ENCODE data around the gene CCZ1. TPM values are rescaled to one million over a fixed set of nuclear protein-coding genes. Genes with fewer than 3 reads are reported as not detected.

Gene CCZ1
- total and polyA plus RNA-seq, 2 of the 4 experiments (the other 2 are of a cell fraction) = 25.4 to 28.7 TPM

GRCh38 chr7:5854738-5855137 lies 43.8 kb upstream of the CCZ1 start:
- Histone ChIP-seq H2BK15ac (ENCODE audit: low read depth, low read length) (no peak overlapping the region), H3K23ac (ENCODE audit: low read depth, low read length) (no peak overlapping the region), H3K79me1 (ENCODE audit: low read depth in 1 of 2, low read length in 2 of 2) (no peaks in the 10 kb centered on the region), H3K56ac (ENCODE audit: extremely low read depth, insufficient read depth, low read length) (no peak overlapping the region), H2AK9ac (replicated peaks; ENCODE audit: low read depth, low read length, poor library complexity) (no peak overlapping the region), H3K9me3 (ENCODE audit: control insufficient read depth, insufficient read depth, low read length) (no peaks in the 10 kb centered on the region), H3K4ac (ENCODE audit: low read depth, low read length) (no peak overlapping the region), H3K36me3 (ENCODE audit: control insufficient read depth, insufficient read depth, low read length) (no peaks in the 10 kb centered on the region), H3K4me2 (ENCODE audit: low read depth, low read length) (no peak overlapping the region), H3K27ac (ENCODE audit: insufficient read depth, low read length) (no peak overlapping the region), H2BK120ac (ENCODE audit: low read depth, low read length) (no peak overlapping the region), H4K20me1 (ENCODE audit: insufficient read depth, low read length) (no peaks in the 10 kb centered on the region), H3K4me1 (ENCODE audit: control insufficient read depth, insufficient read depth, low read length) (no peaks in the 10 kb centered on the region), H2AK5ac (ENCODE audit: low read depth, low read length) (no peak overlapping the region), H3K27me3 (ENCODE audit: control insufficient read depth, insufficient read depth, low read length) (no peaks in the 10 kb centered on the region), H3K18ac (ENCODE audit: low read depth, low read length) (no peak overlapping the region), H4K5ac (ENCODE audit: low read depth, low read length) (no peak overlapping the region), H2AFZ (replicated peaks; ENCODE audit: low read length, poor library complexity) (no peak overlapping the region), H3K4me3 (ENCODE audit: insufficient read depth, low read depth, low read length) (no peak overlapping the region), H4K91ac (ENCODE audit: insufficient read depth, low read depth, low read length) (no peak overlapping the region), H3K9me1 (ENCODE audit: insufficient read depth, low read length) (no peaks in the 10 kb centered on the region), H3K14ac (replicated peaks; ENCODE audit: low read depth, low read length) (no peak overlapping the region), H2BK5ac (ENCODE audit: low read depth, low read length, poor library complexity, severe bottlenecking) (no peak overlapping the region), H4K8ac (ENCODE audit: low read depth in 2 of 2, low read length in 2 of 2) (no peak overlapping the region), H3K9ac (ENCODE audit: low read depth, low read length) (no peak overlapping the region), H2BK20ac (ENCODE audit: low read depth, low read length) (no peak overlapping the region)
- ChIA-PET CTCF (no interaction called here), POLR2A (ENCODE audit: unreplicated experiment) (no interaction called here)
- intact Hi-C loops (cut with micrococcal nuclease) (no loop called here), dilution Hi-C loops (cut with HindIII; ENCODE audit: low sequenced_read_pairs, unreplicated experiment) (no loop called here), in situ Hi-C loops (cut with MboI; ENCODE audit: low sequenced_read_pairs) (loop anchor here (25.0 kb wide), 1 partner anchor 958 kb away; no protein-coding TSS in a partner anchor)
- ATAC-seq (ENCODE audit: low read depth) = no peak
- TF ChIP-seq FOS (IDR thresholded peaks at IDR 0.05; ENCODE audit: low read depth, low read length) (no peak), ELK1 (IDR thresholded peaks at IDR 0.05; ENCODE audit: borderline replicate concordance, low read depth, low read length) (no peak), RAD21 (IDR thresholded peaks at IDR 0.05; ENCODE audit: low read length) (no peak), NFE2L2 (IDR thresholded peaks at IDR 0.05; ENCODE audit: low read depth, low read length) (no peak), BHLHE40 (IDR thresholded peaks at IDR 0.05; ENCODE audit: low read depth, low read length) (no peak), MXI1 (IDR thresholded peaks at IDR 0.05; ENCODE audit: borderline replicate concordance, low read depth, low read length) (no peak), MAFK (IDR thresholded peaks at IDR 0.05; ENCODE audit: low read depth, low read length) (no peak), POLR2A (IDR thresholded peaks at IDR 0.05; ENCODE audit: low read depth, low read length) (no peak), SMC3 (IDR thresholded peaks at IDR 0.05; ENCODE audit: low read depth, low read length) (no peak), CHD1 (IDR thresholded peaks at IDR 0.05; ENCODE audit: low read depth, low read length) (no peak), RCOR1 (IDR thresholded peaks at IDR 0.05; ENCODE audit: insufficient replicate concordance, low read length) (no peak), CTCF (conservative IDR thresholded peaks at IDR 0.05; ENCODE audit: low read depth, low read length) (no peak), CEBPB (IDR thresholded peaks at IDR 0.05; ENCODE audit: low read depth, low read length) (no peak), RFX5 (IDR thresholded peaks at IDR 0.05; ENCODE audit: low read depth, low read length) (no peak), MAZ (IDR thresholded peaks at IDR 0.05; ENCODE audit: borderline replicate concordance, low read depth, low read length) (no peak)
- TF ChIP-seq, protein P1, sequence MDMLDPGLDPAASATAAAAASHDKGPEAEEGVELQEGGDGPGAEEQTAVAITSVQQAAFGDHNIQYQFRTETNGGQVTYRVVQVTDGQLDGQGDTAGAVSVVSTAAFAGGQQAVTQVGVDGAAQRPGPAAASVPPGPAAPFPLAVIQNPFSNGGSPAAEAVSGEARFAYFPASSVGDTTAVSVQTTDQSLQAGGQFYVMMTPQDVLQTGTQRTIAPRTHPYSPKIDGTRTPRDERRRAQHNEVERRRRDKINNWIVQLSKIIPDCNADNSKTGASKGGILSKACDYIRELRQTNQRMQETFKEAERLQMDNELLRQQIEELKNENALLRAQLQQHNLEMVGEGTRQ (IDR thresholded peaks at IDR 0.05; ENCODE audit: low read depth, low read length) = no peak
- no TSS peak for BruUV-seq (replicated peaks)
- DNase-seq = no peak
- WGBS, 2 experiments (ENCODE audit: extremely low coverage in 2 of 2, insufficient read length in 1 of 2) = 74% methylated on average over 6 of the region's 8 CpGs; no CpG with 5 or more reads in 1 of the 2 experiments
